Measurements from ENCODE around the gene SP6. TPM values are rescaled to one million over a fixed set of nuclear protein-coding genes. Genes with fewer than 3 reads are reported as not detected.

Gene SP6
- total RNA-seq, 2 donors from 2014 or later: 0.20 to 0.21 TPM

DNA sequence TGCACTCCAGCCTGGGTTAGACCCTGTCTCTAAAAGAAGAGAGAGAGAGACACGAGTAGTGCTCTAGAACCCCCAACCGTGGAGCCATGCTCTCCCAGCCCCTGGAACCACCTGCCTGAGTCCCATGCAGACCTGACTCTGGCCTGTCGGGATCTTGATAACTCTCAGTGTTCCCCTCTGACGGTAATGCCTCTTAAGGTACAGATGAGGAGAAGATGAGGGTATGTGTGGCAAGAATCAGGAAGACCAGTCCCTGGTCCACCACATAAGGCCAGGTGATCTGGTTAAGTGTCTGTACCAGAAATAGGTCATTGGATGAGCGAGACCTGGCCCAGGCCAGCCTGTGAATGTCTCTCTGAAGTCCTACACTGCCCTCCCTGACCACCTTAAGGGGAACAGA, 47.8 kb downstream of the SP6 start:
- no peak for DNase-seq
- no peak for ATAC-seq
- Mint-ChIP-seq H3K36me3 (ENCODE audit: low read depth) (peaks cover 3% of the 10 kb centered on the region), H3K4me3 (no peak overlapping the region), H3K27me3 (peaks cover 6% of the 10 kb centered on the region), H3K27ac (no peak overlapping the region), H3K4me1 (peaks cover 2% of the 10 kb centered on the region)
- no peaks in the 10 kb centered on the region for H3K9me3 ChIP-seq (ENCODE audit: control insufficient read depth, low read length, poor library complexity, severe bottlenecking)

- Mint-ChIP-seq H3K4me1 (peaks cover 2% of the 10 kb centered on the region), H3K4me3 (no peak overlapping the region), H3K27me3 (peaks cover 13% of the 10 kb centered on the region), H3K36me3 (ENCODE audit: low read depth) (peaks cover 2% of the 10 kb centered on the region), H3K27ac (no peak overlapping the region)
- H3K9me3 ChIP-seq (ENCODE audit: control insufficient read depth, low read length, poor library complexity, severe bottlenecking): no peaks in the 10 kb centered on the region
- ATAC-seq: peak; percentile 90
- DNase-seq: peak in 1 of 3 donors; percentile 43
These were observed 48.5 kb downstream of the SP6 start for GRCh38 chr17:47802341-47803022.

GRCh38 chr17:47801906-47802305, 49.1 kb downstream of the SP6 start:
- Mint-ChIP-seq H3K27ac (no peak overlapping the region), H3K36me3 (ENCODE audit: low read depth) (no peaks in the 10 kb centered on the region), H3K27me3 (peaks cover 13% of the 10 kb centered on the region)

GRCh38 chr17:47801176-47801765, 49.7 kb downstream of the SP6 start:
- no peak for ATAC-seq
- no peaks in the 10 kb centered on the region for H3K9me3 ChIP-seq (ENCODE audit: control insufficient read depth, low read length, poor library complexity, severe bottlenecking)
- no peaks in the 10 kb centered on the region for H3K36me3 Mint-ChIP-seq (ENCODE audit: low read depth)
- peaks cover 13% of the 10 kb centered on the region for H3K27me3 Mint-ChIP-seq
- no peak overlapping the region for H3K27ac Mint-ChIP-seq
- H3K4me3 Mint-ChIP-seq: no peak overlapping the region
- peaks cover 2% of the 10 kb centered on the region for H3K4me1 Mint-ChIP-seq
- no peak for DNase-seq

More at GRCh38 chr17:47801906-47802305, 49.1 kb downstream of the SP6 start:
- no peak overlapping the region for H3K4me3 Mint-ChIP-seq
- ATAC-seq (no peak), DNase-seq (no peak)
- peaks cover 2% of the 10 kb centered on the region for H3K4me1 Mint-ChIP-seq
- no peaks in the 10 kb centered on the region for H3K9me3 ChIP-seq (ENCODE audit: control insufficient read depth, low read length, poor library complexity, severe bottlenecking)

GRCh38 chr17:47800686-47801085, 50.3 kb downstream of the SP6 start:
- Mint-ChIP-seq H3K27me3 (peaks cover 14% of the 10 kb centered on the region), H3K4me3 (no peak overlapping the region), H3K27ac (no peak overlapping the region), H3K4me1 (peaks cover 2% of the 10 kb centered on the region), H3K36me3 (ENCODE audit: low read depth) (no peaks in the 10 kb centered on the region)
- DNase-seq (no peak), ATAC-seq (no peak)
- H3K9me3 ChIP-seq (ENCODE audit: control insufficient read depth, low read length, poor library complexity, severe bottlenecking): no peaks in the 10 kb centered on the region

GRCh38 chr17:47797797-47798196, 53.2 kb downstream of the SP6 start:
- DNase-seq (no peak), ATAC-seq (no peak)
- Mint-ChIP-seq H3K4me3 (no peak overlapping the region), H3K27me3 (peaks cover 42% of the 10 kb centered on the region), H3K27ac (no peak overlapping the region), H3K36me3 (ENCODE audit: low read depth) (no peaks in the 10 kb centered on the region), H3K4me1 (peaks cover 2% of the 10 kb centered on the region)
- H3K9me3 ChIP-seq (ENCODE audit: control insufficient read depth, low read length, poor library complexity, severe bottlenecking): no peaks in the 10 kb centered on the region

Other genes with a start within 250 kb of the SP6 start
- gene KPNB1, start 201.2 kb downstream of the SP6 start, total RNA-seq: 100 to 1,000 TPM; 183 to 196 TPM
- gene TBKBP1, start 157.0 kb downstream of the SP6 start, total RNA-seq: 1 to 10 TPM; 2.4 to 2.6 TPM
- gene TBX21, start 117.9 kb downstream of the SP6 start, total RNA-seq: 1 to 10 TPM; 7.9 to 8.8 TPM
- 10 to 100 TPM; 52.4 to 59.6 TPM for gene OSBPL7, start 29.4 kb downstream of the SP6 start, total RNA-seq
- 10 to 100 TPM; 82.3 to 90.2 TPM for gene MRPL10, start 19.6 kb downstream of the SP6 start, total RNA-seq
- under 1 TPM; 0.90 to 0.99 TPM for gene LRRC46, start 19.5 kb downstream of the SP6 start, total RNA-seq
- gene SCRN2, start 9.9 kb downstream of the SP6 start, total RNA-seq: 10 to 100 TPM; 21.4 to 27.1 TPM
- 10 to 100 TPM; 28.2 to 33.2 TPM for gene SP2, start 45.1 kb upstream of the SP6 start, total RNA-seq
- 10 to 100 TPM in 1 of 2 donors, 1 to 10 TPM in 1; 7.1 to 10.5 TPM for gene PNPO, start 90.4 kb upstream of the SP6 start, total RNA-seq
- not detected for gene PRR15L, start 106.7 kb upstream of the SP6 start, total RNA-seq
- 100 to 1,000 TPM; 228 to 231 TPM for gene CDK5RAP3, start 120.0 kb upstream of the SP6 start, total RNA-seq
- 1 to 10 TPM in 1 of 2 donors, not detected in 1; 1.0 TPM for gene COPZ2, start 186.6 kb upstream of the SP6 start, total RNA-seq
- 10 to 100 TPM; 41.2 to 42.2 TPM for gene NFE2L1, start 197.2 kb upstream of the SP6 start, total RNA-seq

All from T-helper 17 cell (primary cell).